GM18907 (cell line): Measurements from ENCODE around the gene MRTFB.

ENCODE experiments used
- ATAC-seq: cut with Tn5 transposase; IDR thresholded peaks from one replicate; pipeline ENCODE4 v1.9.1; 2021; ENCODE audit warnings: mild to moderate bottlenecking, moderate library complexity; ENCODE audit not compliant: unreplicated experiment

The MRTFB gene

DNA sequence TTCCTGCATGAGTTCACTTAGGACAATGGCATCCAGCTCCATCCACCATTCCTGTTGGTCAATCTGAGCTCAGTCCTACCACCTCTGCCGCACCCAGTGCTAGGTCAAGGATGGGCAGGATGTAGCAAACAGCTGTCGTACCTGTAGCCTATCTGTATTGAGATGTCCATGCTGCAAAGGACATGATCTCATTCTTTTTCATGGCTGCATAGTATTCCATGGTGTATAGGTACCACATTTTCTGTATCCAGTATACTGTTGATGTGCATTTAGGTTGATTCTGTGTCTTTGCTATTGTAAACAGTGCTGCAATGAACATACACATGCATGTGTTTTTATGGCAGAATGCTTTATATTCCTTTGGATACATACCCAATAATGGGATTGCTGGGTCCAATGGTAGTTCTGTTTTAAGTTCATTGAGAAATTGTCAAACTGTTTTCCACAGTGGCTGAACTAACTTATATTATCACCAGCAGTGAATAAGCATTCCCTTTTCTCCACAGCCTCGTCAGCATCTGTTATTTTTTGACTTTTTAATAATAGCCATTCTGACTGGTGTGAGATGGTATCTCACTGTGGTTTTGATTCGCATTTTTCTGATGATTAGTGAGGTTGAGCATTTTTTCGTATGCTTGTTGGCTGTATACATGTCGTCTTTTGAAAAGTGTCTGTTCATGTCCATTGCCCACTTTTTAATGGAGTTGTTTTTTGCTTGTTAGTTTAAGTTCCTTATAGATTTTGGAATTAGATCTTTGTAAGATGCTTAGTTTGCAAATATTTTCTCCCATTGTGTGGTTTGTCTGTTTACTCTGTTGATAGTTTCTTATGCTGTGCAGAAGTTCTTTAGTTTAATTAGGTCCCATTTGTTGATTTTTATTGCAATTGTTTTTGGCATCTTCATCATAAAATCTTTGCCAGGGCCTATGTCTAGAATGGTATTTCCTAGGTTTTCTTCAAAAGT is 7.2 kb upstream of the MRTFB start:
- no peak for ATAC-seq

GRCh38 chr16:14069818-14070217 is 1.3 kb upstream of the MRTFB start:
- no peak for ATAC-seq

DNA sequence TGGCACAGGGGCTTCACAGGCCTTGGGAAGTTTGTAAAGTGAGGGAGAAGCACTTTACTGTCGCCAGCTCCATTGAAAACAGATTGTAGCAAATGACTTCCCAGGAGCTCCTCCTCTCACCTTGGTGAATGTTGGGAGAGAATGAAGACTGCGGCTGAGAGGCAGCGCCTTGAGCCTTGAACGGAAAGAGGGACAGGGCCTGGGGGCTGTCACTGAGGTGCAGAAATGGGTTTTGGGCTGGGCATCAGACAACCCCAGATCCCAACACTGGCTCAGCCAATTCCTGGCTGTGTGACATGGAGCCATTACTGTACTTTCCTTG is 603 bp upstream of the MRTFB start:
- ATAC-seq: peak; percentile 25

DNA sequence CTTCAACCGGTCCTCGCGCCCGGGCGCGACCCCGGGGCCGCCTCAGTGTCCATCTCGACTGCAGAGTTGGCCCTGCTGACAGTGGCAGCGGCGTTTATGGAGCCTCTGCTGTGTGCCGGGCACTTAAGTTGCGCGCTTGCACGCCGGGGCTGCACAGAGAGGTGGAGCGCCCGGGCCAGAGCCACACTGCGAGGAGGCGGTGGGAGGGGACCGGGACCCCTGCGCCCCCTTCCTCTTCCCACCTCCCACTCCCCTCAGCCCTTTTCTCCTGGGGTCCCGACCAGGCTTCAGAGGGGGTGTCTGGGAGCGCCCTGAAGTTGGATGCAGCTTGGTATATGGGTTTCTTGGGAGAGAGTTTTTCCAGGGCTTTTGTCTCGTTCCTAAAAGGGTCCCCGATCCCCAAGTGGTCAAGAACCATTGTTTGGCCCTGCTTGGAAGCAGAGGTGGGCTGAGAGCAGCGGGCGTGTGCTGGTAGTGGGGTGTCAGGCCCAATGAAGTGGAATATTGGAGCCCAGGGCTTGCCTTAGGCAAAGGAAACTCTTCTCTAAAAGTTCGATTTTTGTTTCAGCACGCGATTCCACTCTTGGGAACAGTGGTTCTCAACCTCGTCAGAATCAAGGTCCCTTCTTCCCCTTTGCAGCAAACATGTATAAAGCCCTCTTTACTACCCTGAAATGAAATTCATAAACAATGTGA is 605 bp downstream of the MRTFB start:
- ATAC-seq: peak; percentile 38

DNA sequence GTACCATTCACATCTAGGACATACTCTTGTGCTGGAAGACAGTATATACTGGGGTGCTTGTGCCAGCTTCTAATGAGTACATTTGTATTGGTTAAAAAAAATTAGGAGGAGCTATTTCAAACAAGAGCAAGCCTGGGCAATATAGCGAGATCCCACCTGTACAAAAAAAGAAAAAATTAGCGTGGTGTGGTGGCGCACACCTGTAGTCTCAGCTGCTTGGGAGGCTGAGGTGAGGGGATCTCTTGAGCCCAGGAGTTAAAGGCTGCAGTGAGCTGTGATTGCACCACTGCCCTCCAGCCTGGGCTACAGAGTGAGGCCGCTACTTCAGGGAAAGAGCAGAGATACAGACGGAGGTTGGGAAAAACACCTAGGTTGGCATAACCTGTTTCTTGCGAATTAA is 1.2 kb downstream of the MRTFB start:
- ATAC-seq: no peak

GRCh38 chr16:14074544-14074943 is 3.4 kb downstream of the MRTFB start:
- ATAC-seq: no peak

DNA sequence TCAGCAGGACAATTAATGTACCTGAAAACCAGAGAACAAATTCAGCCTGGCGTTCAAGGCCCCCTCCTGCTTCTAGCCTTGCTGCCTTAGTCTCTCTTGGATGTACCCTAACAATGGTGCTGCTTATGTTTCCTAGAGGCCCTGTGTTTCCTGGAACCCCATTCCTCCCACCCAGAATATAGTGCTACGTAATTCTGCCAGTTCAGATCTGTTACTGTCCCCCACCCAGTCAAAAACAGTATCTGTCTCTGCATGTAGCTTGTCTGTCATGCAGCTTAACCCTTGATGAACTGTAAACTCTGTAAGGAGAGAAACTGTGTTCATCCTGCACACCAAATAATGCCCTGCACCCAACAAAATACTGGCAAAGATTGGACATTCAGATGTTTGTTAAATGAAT is 6.8 kb downstream of the MRTFB start:
- ATAC-seq: no peak

- ATAC-seq: no peak
Measured at GRCh38 chr16:14086477-14086876, 15.4 kb downstream of the MRTFB start.

DNA sequence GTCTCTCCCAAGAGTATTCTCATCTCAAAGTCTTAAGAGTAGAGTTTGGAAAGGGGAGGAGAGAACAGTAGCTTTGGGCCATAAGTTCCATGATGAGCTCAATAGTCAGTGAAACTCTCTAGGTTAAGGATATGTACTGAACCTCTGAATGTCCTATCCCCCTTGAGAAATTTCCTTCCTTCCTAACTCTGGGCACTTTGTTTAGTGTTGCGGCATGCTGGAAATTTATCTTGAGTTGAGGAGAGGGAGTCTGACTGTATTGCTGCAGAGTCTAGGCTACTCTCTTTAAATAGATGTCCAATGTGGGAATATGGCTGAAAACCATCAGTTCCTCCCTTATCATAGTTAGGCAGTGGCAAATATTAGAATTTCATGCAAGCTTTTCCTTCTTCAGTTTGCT is 16.1 kb downstream of the MRTFB start:
- no peak for ATAC-seq

- ATAC-seq: no peak
Measured at GRCh38 chr16:14087590-14088154, 16.6 kb downstream of the MRTFB start.

GRCh38 chr16:14088155-14088753 is 17.1 kb downstream of the MRTFB start:
- ATAC-seq: no peak

- ATAC-seq: no peak
Measured at GRCh38 chr16:14089283-14089823, 18.2 kb downstream of the MRTFB start.

DNA sequence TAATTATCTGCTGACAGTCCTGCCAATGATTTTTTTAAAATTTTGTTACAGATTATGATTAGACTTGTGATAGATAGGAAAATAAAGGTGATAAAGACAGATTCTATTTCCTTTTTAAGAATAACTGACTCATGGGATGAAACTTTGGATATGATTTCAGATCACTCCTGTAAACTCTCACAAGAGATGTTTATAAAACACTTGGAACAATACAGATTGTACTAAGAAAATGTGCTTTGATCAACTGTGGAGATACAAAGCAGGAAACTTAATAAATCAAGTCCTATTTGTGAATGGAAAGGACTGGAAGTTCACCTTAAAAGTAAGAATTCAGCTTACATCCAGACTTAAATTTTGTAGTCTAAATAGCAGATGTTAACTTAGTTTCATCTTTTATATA is 21.4 kb downstream of the MRTFB start:
- ATAC-seq: no peak

- ATAC-seq: no peak
Measured at GRCh38 chr16:14095883-14096551, 24.9 kb downstream of the MRTFB start.

DNA sequence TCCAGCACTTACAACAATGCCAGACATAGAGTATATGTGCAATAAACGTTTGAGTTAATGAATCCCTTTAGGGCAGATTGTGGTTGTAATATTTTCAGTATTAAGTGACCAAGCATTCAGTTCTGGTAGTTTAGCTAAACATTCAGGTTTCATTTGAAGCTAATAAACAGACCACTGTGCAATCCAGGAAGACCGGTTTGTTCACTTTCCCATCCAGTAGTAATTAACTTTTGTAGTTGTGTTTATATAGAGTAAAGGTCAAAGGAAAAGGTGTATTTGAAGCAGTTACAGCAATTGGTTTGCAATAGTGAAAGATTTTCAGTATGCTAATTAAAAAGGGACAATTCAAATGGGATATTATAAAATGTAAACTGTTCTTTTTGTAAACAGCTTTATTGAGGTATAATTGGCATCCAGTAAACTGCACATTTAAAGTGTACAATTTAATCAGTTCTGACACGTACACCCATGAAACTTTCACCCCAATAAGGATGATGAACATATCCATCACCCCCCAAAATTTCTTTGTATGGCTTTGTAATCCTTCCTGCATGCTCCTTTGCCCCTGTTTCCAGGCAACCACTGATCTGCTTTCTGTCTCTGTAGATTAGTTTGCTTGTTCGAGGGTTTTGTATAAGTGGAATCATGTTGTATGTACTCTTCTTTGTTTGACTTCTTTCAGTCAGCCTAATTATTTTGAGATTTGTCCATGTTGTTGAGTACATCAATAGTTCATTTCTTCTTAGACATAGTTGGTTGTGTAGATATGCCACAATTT is 26.3 kb downstream of the MRTFB start:
- ATAC-seq: no peak

DNA sequence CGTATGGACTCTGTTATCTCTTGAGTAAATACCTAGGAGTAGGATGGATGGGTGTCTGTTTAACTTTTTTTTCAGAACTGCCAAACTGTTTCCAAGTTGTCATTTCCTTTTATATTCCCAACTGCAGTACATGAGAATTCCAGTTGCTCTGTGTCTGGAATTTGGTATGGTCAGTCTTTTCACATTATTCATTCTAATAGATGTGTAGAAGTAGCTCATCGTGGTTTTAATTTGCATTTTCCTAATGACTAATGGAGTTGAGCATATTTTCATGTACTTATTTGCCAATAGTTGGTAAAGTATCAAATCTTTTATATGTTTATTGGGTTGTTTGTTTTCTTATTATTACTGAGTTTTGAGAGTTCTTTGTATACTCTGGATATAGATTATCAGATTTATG is 27.0 kb downstream of the MRTFB start:
- ATAC-seq: no peak

DNA sequence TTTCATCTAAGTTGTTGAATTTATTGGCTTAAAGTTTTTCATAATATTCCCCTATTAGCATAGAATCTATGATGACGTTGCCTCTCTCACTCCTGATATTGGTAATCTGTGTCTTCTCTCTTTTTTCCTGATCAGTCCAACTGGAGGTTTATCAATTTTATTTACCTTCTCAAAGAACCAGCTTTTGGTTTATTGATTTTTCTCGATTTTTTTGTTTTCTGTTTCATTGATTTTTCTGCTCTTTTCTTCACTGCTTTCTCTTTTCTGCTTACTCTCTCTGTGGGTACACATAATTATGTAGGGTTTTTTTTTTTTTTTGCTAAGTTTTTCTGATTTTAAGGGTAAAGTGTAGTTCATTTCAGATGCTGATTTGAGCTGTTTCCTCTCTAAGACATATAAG is 29.7 kb downstream of the MRTFB start:
- ATAC-seq: no peak

DNA sequence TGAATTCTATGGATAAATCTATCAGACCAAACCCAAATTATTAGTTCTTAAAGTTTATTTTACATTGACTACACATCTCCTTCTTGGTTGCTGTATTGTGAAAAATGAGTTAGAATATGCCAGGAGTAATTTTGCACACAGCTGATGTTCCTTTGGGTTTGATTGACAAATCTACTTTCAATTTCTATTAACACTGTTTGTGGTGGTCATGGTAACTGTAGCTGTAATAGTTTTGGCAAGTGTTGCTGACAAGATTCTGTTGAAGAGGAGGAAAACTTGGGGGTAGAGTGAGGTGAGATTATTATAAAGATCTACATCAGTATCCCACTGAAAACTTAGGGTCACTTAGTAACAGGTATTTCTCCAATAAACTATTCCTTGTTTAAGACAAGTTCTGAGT is 30.3 kb downstream of the MRTFB start:
- no peak for ATAC-seq

DNA sequence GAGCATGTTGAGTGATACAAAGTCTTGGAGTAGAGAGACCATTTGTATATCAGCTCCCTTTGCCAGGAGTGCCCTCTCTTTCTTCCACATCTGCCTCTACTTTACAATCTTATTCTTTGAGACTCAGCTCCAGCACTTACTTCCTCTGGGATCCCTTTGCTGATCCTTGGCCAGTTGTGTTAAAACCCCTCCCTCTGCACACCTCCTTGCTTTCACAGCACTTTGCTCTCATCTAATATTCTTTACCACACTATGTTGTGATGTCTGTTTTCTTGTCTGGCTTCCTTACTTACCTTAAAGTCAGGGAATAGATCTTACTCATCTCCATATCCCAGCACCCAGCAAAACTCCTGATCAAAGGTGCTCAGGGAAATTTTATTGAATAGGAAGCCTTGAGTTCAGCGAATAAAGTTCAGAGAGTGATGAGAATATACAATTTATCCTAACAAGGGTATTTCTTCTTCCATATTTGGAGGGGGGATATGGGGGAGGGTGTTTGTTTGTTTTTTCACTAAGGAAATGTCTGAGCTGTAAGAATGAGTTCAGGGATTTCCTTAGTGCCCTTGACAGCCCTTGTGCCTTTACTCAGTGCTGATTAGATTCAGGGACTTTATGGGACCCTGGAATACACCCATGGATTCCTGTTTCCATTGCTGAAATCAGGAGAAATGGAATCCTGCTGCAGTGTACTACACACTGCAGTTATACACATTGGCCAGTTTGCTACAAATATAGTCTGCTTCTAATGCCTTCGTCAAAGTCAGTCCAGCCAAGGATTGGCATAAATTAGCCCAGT is 32.0 kb downstream of the MRTFB start:
- ATAC-seq: no peak
